Activated CD4-positive, alpha-beta T cell treated with anti-CD3 and anti-CD28 coated beads for 36 hours (primary cell): ENCODE measurements around the gene INPP5A. TPM values are rescaled to one million over a fixed set of nuclear protein-coding genes. Genes with fewer than 3 reads are reported as not detected.
A peak's percentile ranks its signal among the peaks of the same experiment; 100 is the strongest.
"Not testable (repeated sequence)": the region's sequence is repeated elsewhere in the genome, so short reads cannot be mapped to it uniquely, and the experiment has no call there.

Source experiments
- ATAC-seq: fragments of 200-7000 bp; cut with Tn5 transposase; one replicate; pipeline ENCODE4 v1.10.0; 2021; ENCODE audit warnings: mild to moderate bottlenecking, moderate library complexity
- CTCF ChIA-PET: fragments of 350-600 bp; sonication (Branson Sonifier 250); formaldehyde crosslinking; loops from one replicate; lab custom pipeline; 2021; ENCODE audit warnings: antibody characterized with exemption; lab: Charles Lee
- POLR2A ChIA-PET: fragments of 350-600 bp; sonication (Branson Sonifier 250); formaldehyde crosslinking; loops from one replicate; lab custom pipeline; 2021; ENCODE audit warnings: antibody characterized with exemption, inconsistent platforms; lab: Charles Lee
- DNase-seq: peaks from one replicate; pipeline ENCODE4 v3.0.0-alpha.2; 2020
- H3K27ac Mint-ChIP-seq: one replicate; pipeline ENCODE4 v1.8.0; 2021; ENCODE audit warnings: mixed read lengths
- H3K27me3 Mint-ChIP-seq: one replicate; pipeline ENCODE4 v1.8.0; 2021; ENCODE audit warnings: mixed read lengths
- H3K36me3 Mint-ChIP-seq: one replicate; pipeline ENCODE4 v1.8.0; 2021; ENCODE audit warnings: low read depth, mixed read lengths
- H3K4me1 Mint-ChIP-seq: one replicate; pipeline ENCODE4 v1.8.0; 2021; ENCODE audit warnings: mixed read lengths
- H3K4me3 Mint-ChIP-seq: one replicate; pipeline ENCODE4 v1.8.0; 2021; ENCODE audit warnings: mild to moderate bottlenecking, moderate library complexity, mixed read lengths
- H3K9me3 Mint-ChIP-seq: one replicate; pipeline ENCODE4 v1.8.0; 2021; ENCODE audit warnings: low read depth, mixed read lengths
- intact Hi-C, 2 experiments: fragments of 100-400 bp; cut with DNase I in 1 of 2; cut with micrococcal nuclease in 1 of 2; formaldehyde crosslinking; loops; one replicate each; pipeline versions ENCODE4 v1.14.2 to v1.15.1; 2022 to 2024; cut with DNase I, micrococcal nuclease
- total RNA-seq, 2 experiments: library from RNA; stranded (reverse); gene quantifications; one replicate each; pipeline ENCODE4 v1.2.3, GENCODE V29; 2021

INPP5A gene
- total RNA-seq, 2 experiments from 2014 or later = 8.1 to 9.3 TPM

GRCh38 chr10:132591166-132591971, 53.8 kb downstream of the INPP5A start:
- no peak for DNase-seq
- peaks cover 70% of the 10 kb centered on the region for H3K4me1 Mint-ChIP-seq

GRCh38 chr10:132592790-132593383, 55.3 kb downstream of the INPP5A start:
- no peaks in the 10 kb centered on the region for H3K36me3 Mint-ChIP-seq
- no peak for ATAC-seq
- peak overlapping the region; percentile 22 for H3K27ac Mint-ChIP-seq
- H3K27me3 Mint-ChIP-seq = no peaks in the 10 kb centered on the region
- intact Hi-C loops = no loop called here
- POLR2A ChIA-PET = interaction anchor here (0.6 kb wide), 1 partner anchor 531 kb away, joined by 3 read pairs; no protein-coding TSS in a partner anchor
- H3K4me3 Mint-ChIP-seq = peak overlapping the region; percentile 9
- H3K9me3 Mint-ChIP-seq = no peaks in the 10 kb centered on the region
- no peak for DNase-seq
- CTCF ChIA-PET = interaction anchor here (1.0 kb wide), 1 partner anchor 21 kb away, joined by 3 read pairs; no protein-coding TSS in a partner anchor
- H3K4me1 Mint-ChIP-seq = peaks cover 59% of the 10 kb centered on the region

More at GRCh38 chr10:132591166-132591971, 53.8 kb downstream of the INPP5A start:
- intact Hi-C loops = no loop called here
- Mint-ChIP-seq H3K9me3 (no peaks in the 10 kb centered on the region), H3K4me3 (no peak overlapping the region), H3K27ac (no peak overlapping the region), H3K36me3 (peaks cover 5% of the 10 kb centered on the region), H3K27me3 (no peaks in the 10 kb centered on the region)
- POLR2A ChIA-PET = no interaction called here
- ATAC-seq = no peak
- CTCF ChIA-PET = no interaction called here

- Mint-ChIP-seq H3K27ac (peak overlapping the region; percentile 40), H3K36me3 (peaks cover 2% of the 10 kb centered on the region), H3K4me1 (peaks cover 56% of the 10 kb centered on the region), H3K9me3 (peaks cover 2% of the 10 kb centered on the region), H3K27me3 (no peaks in the 10 kb centered on the region), H3K4me3 (peak overlapping the region; percentile 9)
- ChIA-PET CTCF (interaction anchor here (1.0 kb wide), 1 partner anchor 22 kb away, joined by 3 read pairs; no protein-coding TSS in a partner anchor), POLR2A (no interaction called here)
- DNase-seq = peak; percentile 54
- ATAC-seq = peak; percentile 84
- intact Hi-C loops = no loop called here
Observed at GRCh38 chr10:132593389-132593788, 55.8 kb downstream of the INPP5A start.

- peak overlapping the region; percentile 21 for H3K27ac Mint-ChIP-seq
Observed at GRCh38 chr10:132593900-132594876, 56.6 kb downstream of the INPP5A start.

GRCh38 chr10:132595021-132595420, 57.4 kb downstream of the INPP5A start:
- H3K27ac Mint-ChIP-seq = no peak overlapping the region
- no peak overlapping the region for H3K4me3 Mint-ChIP-seq
- peaks cover 48% of the 10 kb centered on the region for H3K4me1 Mint-ChIP-seq
- H3K36me3 Mint-ChIP-seq = peaks cover 6% of the 10 kb centered on the region
- ATAC-seq = no peak
- ChIA-PET POLR2A (no interaction called here), CTCF (no interaction called here)
- no peak for DNase-seq
- peaks cover 6% of the 10 kb centered on the region for H3K9me3 Mint-ChIP-seq
- no peaks in the 10 kb centered on the region for H3K27me3 Mint-ChIP-seq
- intact Hi-C loops = no loop called here

More at GRCh38 chr10:132593900-132594876, 56.6 kb downstream of the INPP5A start:
- POLR2A ChIA-PET = no interaction called here
- H3K36me3 Mint-ChIP-seq = peaks cover 5% of the 10 kb centered on the region
- peaks cover 49% of the 10 kb centered on the region for H3K4me1 Mint-ChIP-seq
- H3K4me3 Mint-ChIP-seq = no peak overlapping the region
- ATAC-seq (peak; percentile 63), DNase-seq (no peak)
- intact Hi-C loops = no loop called here
- H3K27me3 Mint-ChIP-seq = no peaks in the 10 kb centered on the region
- H3K9me3 Mint-ChIP-seq = peaks cover 5% of the 10 kb centered on the region
- CTCF ChIA-PET = interaction anchor here (1.0 kb wide), 1 partner anchor 23 kb away, joined by 3 read pairs; no protein-coding TSS in a partner anchor

- ChIA-PET CTCF (no interaction called here), POLR2A (no interaction called here)
- H3K4me3 Mint-ChIP-seq = no peak overlapping the region
- no peaks in the 10 kb centered on the region for H3K27me3 Mint-ChIP-seq
- peaks cover 13% of the 10 kb centered on the region for H3K36me3 Mint-ChIP-seq
- peaks cover 12% of the 10 kb centered on the region for H3K9me3 Mint-ChIP-seq
- no peak overlapping the region for H3K27ac Mint-ChIP-seq
- intact Hi-C loops = no loop called here
- ATAC-seq (no peak), DNase-seq (no peak)
- peaks cover 40% of the 10 kb centered on the region for H3K4me1 Mint-ChIP-seq
Observed at GRCh38 chr10:132595854-132596253, 58.3 kb downstream of the INPP5A start.

- no peak for DNase-seq
- Mint-ChIP-seq H3K27ac (no peak overlapping the region), H3K4me1 (peaks cover 32% of the 10 kb centered on the region), H3K27me3 (no peaks in the 10 kb centered on the region), H3K9me3 (peaks cover 16% of the 10 kb centered on the region), H3K4me3 (no peak overlapping the region), H3K36me3 (peaks cover 13% of the 10 kb centered on the region)
- ChIA-PET CTCF (no interaction called here), POLR2A (no interaction called here)
- no peak for ATAC-seq
- intact Hi-C loops = no loop called here
Observed at GRCh38 chr10:132596742-132597279, 59.2 kb downstream of the INPP5A start.

GRCh38 chr10:132597654-132598053, 60.1 kb downstream of the INPP5A start:
- peaks cover 16% of the 10 kb centered on the region for H3K9me3 Mint-ChIP-seq
- POLR2A ChIA-PET = no interaction called here
- intact Hi-C loops = no loop called here
- CTCF ChIA-PET = no interaction called here
- ATAC-seq = no peak
- peaks cover 32% of the 10 kb centered on the region for H3K4me1 Mint-ChIP-seq
- no peak overlapping the region for H3K27ac Mint-ChIP-seq
- H3K27me3 Mint-ChIP-seq = no peaks in the 10 kb centered on the region
- no peak for DNase-seq
- no peak overlapping the region for H3K4me3 Mint-ChIP-seq
- H3K36me3 Mint-ChIP-seq = peaks cover 13% of the 10 kb centered on the region

GRCh38 chr10:132599023-132599618, 61.5 kb downstream of the INPP5A start:
- intact Hi-C loops = not testable (repeated sequence)

GRCh38 chr10:132599732-132600131, 62.1 kb downstream of the INPP5A start:
- ChIA-PET POLR2A (no interaction called here), CTCF (no interaction called here)
- intact Hi-C loops = no loop called here
- DNase-seq = no peak
- Mint-ChIP-seq H3K27me3 (no peaks in the 10 kb centered on the region), H3K27ac (no peak overlapping the region), H3K36me3 (peaks cover 13% of the 10 kb centered on the region), H3K4me1 (peaks cover 12% of the 10 kb centered on the region), H3K9me3 (peaks cover 16% of the 10 kb centered on the region), H3K4me3 (no peak overlapping the region)
- ATAC-seq = no peak

More at GRCh38 chr10:132599023-132599618, 61.5 kb downstream of the INPP5A start:
- peaks cover 16% of the 10 kb centered on the region for H3K9me3 Mint-ChIP-seq
- H3K36me3 Mint-ChIP-seq = peaks cover 13% of the 10 kb centered on the region
- H3K4me3 Mint-ChIP-seq, ATAC-seq, H3K27me3 Mint-ChIP-seq, DNase-seq, POLR2A ChIA-PET, CTCF ChIA-PET, H3K27ac Mint-ChIP-seq: not testable (repeated sequence)
- peaks cover 17% of the 10 kb centered on the region for H3K4me1 Mint-ChIP-seq
